Activated CD8-positive, alpha-beta memory T cell treated with anti-CD3 and anti-CD28 coated beads, Interleukin-2, amount 10 ng/mL, durations not matched to agents 7 days and 5 days (primary cell): ENCODE data around the gene GRIN3B. TPM values are rescaled to one million over a fixed set of nuclear protein-coding genes. Genes with fewer than 3 reads are reported as not detected.

ENCODE experiments used
- ATAC-seq: fragments of 150-1000 bp; cut with Tn5 transposase; one replicate; pipeline ENCODE4 v1.10.0; 2021; ENCODE audit warnings: moderate library complexity
- CTCF ChIA-PET: fragments of 350-600 bp; sonication (Branson Sonifier 250); formaldehyde crosslinking; loops from one replicate; lab custom pipeline; 2021; ENCODE audit warnings: antibody characterized with exemption; lab: Charles Lee
- DNase-seq: peaks from one replicate; pipeline ENCODE4 v3.0.0-alpha.2; 2020
- H3K27ac Mint-ChIP-seq: one replicate; pipeline ENCODE4 v1.8.0; 2021; ENCODE audit warnings: mild to moderate bottlenecking, mixed read lengths
- H3K27me3 Mint-ChIP-seq: one replicate; pipeline ENCODE4 v1.8.0; 2021; ENCODE audit warnings: mixed read lengths
- H3K36me3 Mint-ChIP-seq: one replicate; pipeline ENCODE4 v1.8.0; 2021; ENCODE audit warnings: mild to moderate bottlenecking, mixed read lengths
- H3K4me1 Mint-ChIP-seq: one replicate; pipeline ENCODE4 v1.8.0; 2021; ENCODE audit warnings: mixed read lengths
- H3K4me3 Mint-ChIP-seq: one replicate; pipeline ENCODE4 v1.8.0; 2021; ENCODE audit warnings: mild to moderate bottlenecking, moderate library complexity, mixed read lengths
- H3K9me3 Mint-ChIP-seq: one replicate; pipeline ENCODE4 v1.8.0; 2022; ENCODE audit warnings: low read depth, mixed read lengths
- total RNA-seq, 2 experiments: library from RNA; stranded (reverse); gene quantifications; one replicate each; pipeline ENCODE4 v1.2.3, GENCODE V29; 2021

The GRIN3B gene
- total RNA-seq, 2 experiments from 2014 or later: not detected

DNA sequence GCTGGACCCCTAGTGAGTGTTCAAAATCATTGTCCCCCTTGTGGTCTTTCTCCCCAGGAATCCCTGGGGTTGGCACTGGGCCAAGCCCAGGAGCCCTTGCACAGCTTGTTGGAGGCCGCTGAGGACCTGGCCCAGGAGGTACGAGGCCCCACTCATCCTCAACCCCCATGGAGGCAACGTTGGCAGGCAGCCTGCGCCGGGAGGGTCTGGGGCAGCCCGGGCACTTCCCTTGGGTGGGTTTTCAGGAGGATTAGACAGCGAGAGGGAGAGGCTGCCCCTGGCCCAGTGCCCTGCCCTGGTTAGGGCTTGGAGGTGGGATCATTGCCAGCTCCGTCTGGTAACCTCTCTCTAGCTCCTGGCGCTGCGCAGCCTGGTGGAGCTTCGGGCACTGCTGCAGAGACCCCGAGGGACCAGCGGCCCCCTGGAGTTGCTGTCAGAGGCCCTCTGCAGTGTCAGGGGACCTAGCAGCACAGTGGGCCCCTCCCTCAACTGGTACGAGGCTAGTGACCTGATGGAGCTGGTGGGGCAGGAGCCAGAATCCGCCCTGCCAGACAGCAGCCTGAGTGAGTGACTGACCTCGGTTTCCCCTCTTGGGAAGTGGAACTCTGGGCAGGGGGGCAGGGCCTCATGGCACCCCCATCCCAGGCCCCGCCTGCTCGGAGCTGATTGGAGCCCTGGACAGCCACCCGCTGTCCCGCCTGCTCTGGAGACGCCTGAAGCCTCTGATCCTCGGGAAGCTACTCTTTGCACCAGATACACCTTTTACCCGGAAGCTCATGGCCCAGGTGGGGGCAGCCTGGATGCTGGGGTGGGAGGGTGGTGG is 42.7 kb downstream of the GRIN3B start:
- Mint-ChIP-seq H3K9me3 (no peaks in the 10 kb centered on the region), H3K4me1 (peaks cover 32% of the 10 kb centered on the region), H3K4me3 (no peak overlapping the region), H3K36me3 (peaks cover 11% of the 10 kb centered on the region), H3K27me3 (no peaks in the 10 kb centered on the region), H3K27ac (no peak overlapping the region)
- DNase-seq (peak; percentile 40), ATAC-seq (no peak)
- CTCF ChIA-PET: interaction anchor here (0.9 to 8.5 kb wide), 2 partner anchors 15 to 22 kb away, joined by 3 to 76 read pairs; partner anchors contain the start of gene CNN2

DNA sequence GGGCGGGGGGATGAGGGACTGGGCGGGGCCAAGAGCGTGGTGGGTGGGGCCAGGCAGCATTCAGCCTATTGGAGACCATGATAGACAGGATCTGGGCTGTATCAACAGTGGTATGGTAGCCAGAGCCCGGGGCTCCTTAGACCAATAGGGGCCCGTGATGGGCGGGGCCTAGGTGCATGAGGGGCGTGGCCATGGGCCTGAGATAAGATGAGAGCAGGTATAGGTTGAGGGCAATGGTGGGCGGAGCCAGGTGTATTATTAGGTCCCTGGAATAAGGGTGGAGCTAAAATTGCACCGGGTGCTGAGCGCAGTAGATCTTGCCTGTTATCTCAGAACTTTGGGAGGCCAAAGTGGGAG is 45.0 kb downstream of the GRIN3B start:
- ATAC-seq: peak; percentile 61
- CTCF ChIA-PET: no interaction called here
- Mint-ChIP-seq H3K4me3 (no peak overlapping the region), H3K4me1 (peaks cover 13% of the 10 kb centered on the region), H3K9me3 (no peaks in the 10 kb centered on the region), H3K27me3 (no peaks in the 10 kb centered on the region), H3K27ac (no peak overlapping the region), H3K36me3 (peaks cover 3% of the 10 kb centered on the region)
- peak; percentile 86 for DNase-seq

DNA sequence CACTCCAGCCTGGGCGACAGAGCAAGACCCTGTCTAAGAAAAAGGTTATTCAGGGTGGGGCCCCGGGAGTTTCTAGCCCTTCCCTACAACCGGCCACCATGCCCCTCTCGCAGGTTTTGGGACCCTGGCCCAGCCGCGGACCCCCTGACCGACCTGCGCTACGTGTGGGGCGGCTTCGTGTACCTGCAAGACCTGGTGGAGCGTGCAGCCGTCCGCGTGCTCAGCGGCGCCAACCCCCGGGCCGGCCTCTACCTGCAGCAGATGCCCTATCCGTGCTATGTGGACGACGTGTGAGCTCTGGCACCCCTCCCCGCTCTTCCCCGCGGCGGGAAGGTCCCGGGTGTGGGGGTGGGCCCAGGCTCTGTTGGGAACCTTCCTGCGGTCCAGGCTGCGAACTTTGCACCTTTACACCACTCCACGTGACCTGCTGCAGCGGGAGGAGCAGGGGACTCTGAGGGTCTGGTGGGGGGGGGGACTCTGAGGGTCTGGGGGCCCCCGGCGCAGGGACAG is 46.0 kb downstream of the GRIN3B start:
- DNase-seq (no peak), ATAC-seq (no peak)
- no peaks in the 10 kb centered on the region for H3K27me3 Mint-ChIP-seq
- peaks cover 9% of the 10 kb centered on the region for H3K4me1 Mint-ChIP-seq
- H3K36me3 Mint-ChIP-seq: peaks cover 3% of the 10 kb centered on the region
- H3K4me3 Mint-ChIP-seq: no peak overlapping the region
- H3K9me3 Mint-ChIP-seq: no peaks in the 10 kb centered on the region
- no peak overlapping the region for H3K27ac Mint-ChIP-seq
- CTCF ChIA-PET: no interaction called here

DNA sequence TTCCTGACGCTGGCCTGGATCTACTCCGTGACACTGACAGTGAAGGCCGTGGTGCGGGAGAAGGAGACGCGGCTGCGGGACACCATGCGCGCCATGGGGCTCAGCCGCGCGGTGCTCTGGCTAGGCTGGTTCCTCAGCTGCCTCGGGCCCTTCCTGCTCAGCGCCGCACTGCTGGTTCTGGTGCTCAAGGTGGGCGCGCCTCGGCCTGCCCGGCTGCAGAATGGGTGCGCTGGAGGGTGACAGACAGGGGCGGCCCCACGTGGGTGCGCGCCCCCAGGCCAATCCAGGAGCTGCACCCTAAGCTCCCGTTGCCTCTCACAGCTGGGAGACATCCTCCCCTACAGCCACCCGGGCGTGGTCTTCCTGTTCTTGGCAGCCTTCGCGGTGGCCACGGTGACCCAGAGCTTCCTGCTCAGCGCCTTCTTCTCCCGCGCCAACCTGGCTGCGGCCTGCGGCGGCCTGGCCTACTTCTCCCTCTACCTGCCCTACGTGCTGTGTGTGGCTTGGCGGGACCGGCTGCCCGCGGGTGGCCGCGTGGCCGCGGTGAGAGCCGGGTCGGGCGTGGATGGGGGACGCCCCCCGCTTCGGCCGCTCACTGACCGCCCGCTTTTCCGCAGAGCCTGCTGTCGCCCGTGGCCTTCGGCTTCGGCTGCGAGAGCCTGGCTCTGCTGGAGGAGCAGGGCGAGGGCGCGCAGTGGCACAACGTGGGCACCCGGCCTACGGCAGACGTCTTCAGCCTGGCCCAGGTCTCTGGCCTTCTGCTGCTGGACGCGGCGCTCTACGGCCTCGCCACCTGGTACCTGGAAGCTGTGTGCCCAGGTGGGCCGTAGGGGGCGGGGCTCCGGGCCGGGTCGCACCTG is 46.8 kb downstream of the GRIN3B start:
- DNase-seq: no peak
- Mint-ChIP-seq H3K4me1 (peaks cover 5% of the 10 kb centered on the region), H3K9me3 (no peaks in the 10 kb centered on the region), H3K27ac (no peak overlapping the region), H3K27me3 (no peaks in the 10 kb centered on the region), H3K4me3 (no peak overlapping the region), H3K36me3 (peaks cover 3% of the 10 kb centered on the region)
- CTCF ChIA-PET: interaction anchor here (1.0 to 1.7 kb wide), 4 partner anchors 11 to 46 kb away, joined by 3 to 4 read pairs (median 4); partner anchors contain the start of gene CNN2
- ATAC-seq: no peak

DNA sequence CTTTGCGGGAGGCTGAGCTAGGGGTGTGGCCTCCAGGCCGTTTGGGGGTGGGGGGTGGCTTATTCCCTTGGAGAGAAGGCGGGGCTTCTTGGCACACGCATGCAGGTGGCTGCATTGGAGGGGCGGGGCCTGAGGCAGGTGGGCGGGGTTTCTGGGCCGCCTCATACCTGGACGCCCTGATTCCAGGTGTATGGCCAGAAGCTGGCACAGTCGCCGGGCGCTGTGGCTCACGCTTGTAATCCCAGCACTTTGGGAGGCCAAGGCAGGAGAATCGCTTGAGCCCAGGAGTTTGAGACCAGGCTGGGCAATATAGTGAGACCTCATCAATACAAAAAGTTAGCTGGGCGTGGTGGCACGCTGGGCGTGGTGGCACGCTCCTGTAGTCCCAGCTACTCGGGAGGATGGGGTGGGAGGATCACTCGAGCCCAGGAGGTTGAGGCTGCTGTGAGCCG is 47.5 kb downstream of the GRIN3B start:
- CTCF ChIA-PET: interaction anchor here (1.0 to 1.7 kb wide), 4 partner anchors 10 to 46 kb away, joined by 3 to 4 read pairs (median 4); partner anchors contain the start of gene CNN2

DNA sequence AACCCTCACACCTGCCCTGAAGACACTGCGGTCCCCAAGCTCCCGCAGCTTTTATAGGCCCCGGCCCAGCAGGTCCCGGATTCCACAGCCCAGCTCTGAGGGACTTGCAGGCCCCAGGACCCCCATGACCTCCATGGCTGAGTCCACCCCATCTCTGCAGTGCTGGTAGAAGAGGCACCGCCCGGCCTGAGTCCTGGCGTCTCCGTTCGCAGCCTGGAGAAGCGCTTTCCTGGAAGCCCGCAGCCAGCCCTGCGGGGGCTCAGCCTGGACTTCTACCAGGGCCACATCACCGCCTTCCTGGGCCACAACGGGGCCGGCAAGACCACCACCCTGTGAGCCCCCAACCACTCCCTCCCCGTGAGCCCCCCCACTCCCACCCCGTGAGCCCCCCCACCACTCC is 48.9 kb downstream of the GRIN3B start:
- H3K9me3 Mint-ChIP-seq: no peaks in the 10 kb centered on the region
- H3K27ac Mint-ChIP-seq: no peak overlapping the region
- DNase-seq (no peak), ATAC-seq (no peak)
- no peaks in the 10 kb centered on the region for H3K27me3 Mint-ChIP-seq
- no peak overlapping the region for H3K4me3 Mint-ChIP-seq
- peaks cover 3% of the 10 kb centered on the region for H3K4me1 Mint-ChIP-seq
- CTCF ChIA-PET: interaction anchor here (1.0 kb wide), 1 partner anchor 17 kb away, joined by 5 read pairs; no protein-coding TSS in a partner anchor
- H3K36me3 Mint-ChIP-seq: peaks cover 3% of the 10 kb centered on the region

More for the DNA sequence above, 47.5 kb downstream of the GRIN3B start:
- Mint-ChIP-seq H3K27me3 (no peaks in the 10 kb centered on the region), H3K4me3 (no peak overlapping the region), H3K4me1 (peaks cover 3% of the 10 kb centered on the region), H3K27ac (no peak overlapping the region), H3K36me3 (peaks cover 3% of the 10 kb centered on the region), H3K9me3 (no peaks in the 10 kb centered on the region)
- DNase-seq (no peak), ATAC-seq (no peak)

DNA sequence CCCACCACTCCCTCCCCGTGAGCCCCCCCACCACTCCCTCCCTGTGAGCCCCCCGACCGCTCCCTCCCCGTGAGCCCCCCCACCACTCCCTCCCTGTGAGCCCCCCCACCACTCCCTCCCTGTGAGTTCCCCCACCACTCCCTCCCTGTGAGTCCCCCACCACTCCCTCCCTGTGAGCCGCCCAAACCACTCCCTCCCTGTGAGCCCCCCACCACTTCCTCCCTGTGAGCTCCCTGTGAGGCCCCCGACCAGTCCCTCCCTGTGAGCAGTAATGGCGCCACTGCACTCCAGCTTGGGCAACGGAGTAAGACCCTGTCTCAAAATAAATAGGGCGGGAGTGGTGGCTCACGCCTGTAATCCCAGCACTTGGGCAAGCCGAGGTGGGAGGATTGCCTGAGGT is 49.6 kb downstream of the GRIN3B start:
- Mint-ChIP-seq H3K36me3 (peaks cover 3% of the 10 kb centered on the region), H3K4me3 (no peak overlapping the region), H3K9me3 (no peaks in the 10 kb centered on the region), H3K27ac (no peak overlapping the region), H3K4me1 (peaks cover 3% of the 10 kb centered on the region), H3K27me3 (no peaks in the 10 kb centered on the region)
- CTCF ChIA-PET: no interaction called here
- no peak for DNase-seq
- ATAC-seq: no peak

DNA sequence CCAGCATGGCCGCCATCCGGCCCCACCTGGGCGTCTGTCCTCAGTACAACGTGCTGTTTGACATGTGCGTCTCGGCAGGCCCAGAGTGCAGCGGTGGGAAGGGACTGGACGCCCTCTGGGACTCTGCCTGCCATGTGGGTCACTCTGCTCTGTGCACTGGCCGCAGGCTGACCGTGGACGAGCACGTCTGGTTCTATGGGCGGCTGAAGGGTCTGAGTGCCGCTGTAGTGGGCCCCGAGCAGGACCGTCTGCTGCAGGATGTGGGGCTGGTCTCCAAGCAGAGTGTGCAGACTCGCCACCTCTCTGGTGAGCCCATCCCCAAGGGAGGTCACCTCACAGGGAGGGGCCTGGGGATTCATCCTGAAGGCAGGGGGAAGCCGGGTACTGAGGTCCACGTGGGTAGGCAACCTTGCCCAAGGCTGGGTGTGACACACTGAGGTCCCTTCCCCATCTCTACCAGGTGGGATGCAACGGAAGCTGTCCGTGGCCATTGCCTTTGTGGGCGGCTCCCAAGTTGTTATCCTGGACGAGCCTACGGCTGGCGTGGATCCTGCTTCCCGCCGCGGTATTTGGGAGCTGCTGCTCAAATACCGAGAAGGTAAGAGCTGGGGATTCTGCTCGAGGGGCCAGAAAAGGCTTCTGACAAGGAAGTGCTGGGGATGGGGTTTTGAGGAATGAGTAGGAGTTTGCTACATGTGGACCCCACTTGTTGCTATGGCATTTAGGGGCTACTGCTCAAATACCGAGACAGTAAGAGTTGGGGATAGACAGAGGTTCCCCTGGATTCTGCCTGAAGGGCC is 51.0 kb downstream of the GRIN3B start:
- peaks cover 2% of the 10 kb centered on the region for H3K36me3 Mint-ChIP-seq
- no peak for ATAC-seq

DNA sequence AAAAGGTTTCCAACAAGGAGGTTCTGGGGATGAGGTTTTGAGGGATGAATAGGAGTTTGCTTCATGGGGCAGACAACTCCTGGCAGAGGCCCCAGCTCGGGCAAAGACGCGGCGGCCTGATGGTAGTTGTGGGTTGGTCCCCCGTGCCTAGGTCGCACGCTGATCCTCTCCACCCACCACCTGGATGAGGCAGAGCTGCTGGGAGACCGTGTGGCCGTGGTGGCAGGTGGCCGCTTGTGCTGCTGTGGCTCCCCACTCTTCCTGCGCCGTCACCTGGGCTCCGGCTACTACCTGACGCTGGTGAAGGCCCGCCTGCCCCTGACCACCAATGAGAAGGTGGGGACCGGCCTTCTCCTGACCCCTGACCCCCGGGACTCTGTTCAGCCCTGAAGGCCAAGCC is 51.6 kb downstream of the GRIN3B start:
- Mint-ChIP-seq H3K4me1 (peaks cover 3% of the 10 kb centered on the region), H3K36me3 (peaks cover 8% of the 10 kb centered on the region), H3K27me3 (no peaks in the 10 kb centered on the region), H3K4me3 (no peak overlapping the region), H3K27ac (no peak overlapping the region), H3K9me3 (no peaks in the 10 kb centered on the region)
- ATAC-seq (no peak), DNase-seq (no peak)
- CTCF ChIA-PET: interaction anchor here (1.5 kb wide), 1 partner anchor 11 kb away, joined by 4 read pairs; no protein-coding TSS in a partner anchor

More for the DNA sequence above, 51.0 kb downstream of the GRIN3B start:
- no peak overlapping the region for H3K27ac Mint-ChIP-seq
- no peak overlapping the region for H3K4me3 Mint-ChIP-seq
- peaks cover 3% of the 10 kb centered on the region for H3K4me1 Mint-ChIP-seq
- CTCF ChIA-PET: interaction anchor here (1.5 kb wide), 1 partner anchor 10 kb away, joined by 4 read pairs; no protein-coding TSS in a partner anchor
- DNase-seq: peak; percentile 40
- H3K27me3 Mint-ChIP-seq: no peaks in the 10 kb centered on the region
- H3K9me3 Mint-ChIP-seq: no peaks in the 10 kb centered on the region

DNA sequence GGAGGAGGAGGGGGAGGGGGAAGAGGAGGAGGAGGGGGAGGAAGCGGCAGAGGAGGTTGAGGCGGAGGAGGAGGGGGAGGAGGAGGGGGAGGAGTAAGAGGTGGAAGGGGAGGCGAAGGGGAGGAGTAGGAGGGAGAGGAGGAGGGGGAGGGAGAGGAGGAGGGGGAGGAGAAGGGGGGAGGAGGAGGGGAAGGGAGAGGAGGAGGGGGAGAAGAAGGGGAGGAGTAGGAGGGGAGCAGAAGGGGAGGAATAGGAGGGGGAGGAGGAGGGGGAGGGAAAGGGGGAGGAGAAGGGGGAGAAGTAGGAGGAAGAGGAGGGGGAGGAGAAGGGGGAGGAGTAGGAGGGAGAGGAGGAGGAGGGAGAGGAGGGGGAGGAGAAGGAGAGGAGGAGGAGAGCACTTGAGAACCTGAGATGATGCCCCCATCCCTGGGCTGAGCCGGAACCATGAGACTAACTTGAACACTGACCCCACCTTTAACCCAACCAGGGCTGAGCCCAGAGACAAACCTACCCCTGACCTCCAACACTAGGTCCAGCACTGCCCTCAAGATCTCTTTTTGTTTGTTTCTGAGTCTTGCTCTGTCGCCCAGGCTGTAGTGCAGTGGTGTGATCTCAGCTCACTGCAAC is 52.2 kb downstream of the GRIN3B start:
- ATAC-seq: no peak
- Mint-ChIP-seq H3K27me3 (no peaks in the 10 kb centered on the region), H3K4me1 (peaks cover 3% of the 10 kb centered on the region), H3K27ac (peak overlapping the region; percentile 24), H3K4me3 (no peak overlapping the region), H3K9me3 (no peaks in the 10 kb centered on the region), H3K36me3 (peaks cover 11% of the 10 kb centered on the region)
- CTCF ChIA-PET: no interaction called here
- DNase-seq: no peak

DNA sequence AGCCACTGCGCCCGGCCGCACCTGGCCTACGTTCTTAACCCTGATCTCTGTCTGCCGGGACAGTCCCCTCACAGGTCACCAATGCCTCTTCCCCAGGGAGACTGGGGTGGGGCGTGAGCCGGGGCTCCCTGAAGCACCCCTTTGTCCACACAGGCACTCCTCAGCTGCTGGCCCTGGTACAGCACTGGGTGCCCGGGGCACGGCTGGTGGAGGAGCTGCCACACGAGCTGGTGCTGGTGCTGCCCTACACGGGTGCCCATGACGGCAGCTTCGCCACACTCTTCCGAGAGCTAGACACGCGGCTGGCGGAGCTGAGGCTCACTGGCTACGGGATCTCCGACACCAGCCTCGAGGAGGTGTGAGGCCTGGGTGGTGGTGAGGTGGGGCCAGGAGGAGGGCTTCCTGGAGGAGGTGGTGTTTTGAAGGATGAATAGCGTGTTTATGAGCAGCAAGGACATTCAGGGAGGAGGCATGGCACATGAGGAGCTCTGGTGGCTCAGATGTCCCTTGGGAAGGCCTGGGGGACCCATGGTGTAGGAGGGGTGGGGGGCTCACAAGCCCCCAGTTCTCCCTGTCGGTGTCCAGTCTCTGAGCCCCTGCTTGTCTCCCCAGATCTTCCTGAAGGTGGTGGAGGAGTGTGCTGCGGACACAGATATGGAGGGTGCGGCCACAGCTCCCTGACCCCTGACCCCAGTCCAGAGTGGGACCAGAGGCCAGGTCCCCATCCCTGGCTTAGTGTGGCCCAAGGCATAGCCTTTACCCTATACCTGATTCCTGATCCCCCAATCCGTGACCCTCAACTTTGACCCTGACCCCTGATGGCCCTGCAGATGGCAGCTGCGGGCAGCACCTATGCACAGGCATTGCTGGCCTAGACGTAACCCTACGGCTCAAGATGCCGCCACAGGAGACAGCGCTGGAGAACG is 53.2 kb downstream of the GRIN3B start:
- DNase-seq (no peak), ATAC-seq (no peak)
- Mint-ChIP-seq H3K4me3 (no peak overlapping the region), H3K27me3 (no peaks in the 10 kb centered on the region), H3K36me3 (peaks cover 12% of the 10 kb centered on the region), H3K4me1 (peaks cover 8% of the 10 kb centered on the region), H3K9me3 (no peaks in the 10 kb centered on the region), H3K27ac (no peak overlapping the region)
- CTCF ChIA-PET: interaction anchor here (0.7 to 5.3 kb wide), 2 partner anchors 13 to 36 kb away, joined by 4 to 31 read pairs; partner anchors contain the start of gene ARHGAP45
